ENCODE measurements around the gene SLC16A4.
"Not testable (repeated sequence)": the region's sequence is repeated elsewhere in the genome, so short reads cannot be mapped to it uniquely, and the experiment has no call there.

Gene SLC16A4

DNA sequence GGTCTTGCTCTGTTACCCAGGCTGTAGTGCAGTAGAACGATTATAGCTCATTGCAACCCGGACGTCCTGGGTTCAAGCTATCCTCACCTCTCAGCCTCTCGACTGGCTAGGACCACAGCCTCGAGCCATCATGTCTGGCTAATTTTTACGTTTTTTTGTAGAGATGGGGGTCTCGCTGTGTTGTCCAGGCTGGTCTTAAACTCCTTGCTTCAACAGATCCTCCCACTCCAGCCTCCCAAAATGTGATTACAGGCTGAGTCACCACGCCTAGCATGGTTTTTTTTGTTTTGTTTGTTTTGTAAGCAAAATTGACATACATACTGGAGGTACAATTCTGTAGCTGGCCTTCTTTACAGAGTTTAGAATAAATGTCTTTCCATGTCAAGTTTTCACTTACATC is 17.7 kb upstream of the SLC16A4 start:
- peak overlapping the region; percentile 71; the same call in 1 of the 2 replicates for H3K4me3 ChIP-seq (ENCODE audit: low read depth, low read length)
- TF ChIP-seq, protein P1, sequence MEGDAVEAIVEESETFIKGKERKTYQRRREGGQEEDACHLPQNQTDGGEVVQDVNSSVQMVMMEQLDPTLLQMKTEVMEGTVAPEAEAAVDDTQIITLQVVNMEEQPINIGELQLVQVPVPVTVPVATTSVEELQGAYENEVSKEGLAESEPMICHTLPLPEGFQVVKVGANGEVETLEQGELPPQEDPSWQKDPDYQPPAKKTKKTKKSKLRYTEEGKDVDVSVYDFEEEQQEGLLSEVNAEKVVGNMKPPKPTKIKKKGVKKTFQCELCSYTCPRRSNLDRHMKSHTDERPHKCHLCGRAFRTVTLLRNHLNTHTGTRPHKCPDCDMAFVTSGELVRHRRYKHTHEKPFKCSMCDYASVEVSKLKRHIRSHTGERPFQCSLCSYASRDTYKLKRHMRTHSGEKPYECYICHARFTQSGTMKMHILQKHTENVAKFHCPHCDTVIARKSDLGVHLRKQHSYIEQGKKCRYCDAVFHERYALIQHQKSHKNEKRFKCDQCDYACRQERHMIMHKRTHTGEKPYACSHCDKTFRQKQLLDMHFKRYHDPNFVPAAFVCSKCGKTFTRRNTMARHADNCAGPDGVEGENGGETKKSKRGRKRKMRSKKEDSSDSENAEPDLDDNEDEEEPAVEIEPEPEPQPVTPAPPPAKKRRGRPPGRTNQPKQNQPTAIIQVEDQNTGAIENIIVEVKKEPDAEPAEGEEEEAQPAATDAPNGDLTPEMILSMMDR (IDR thresholded peaks at IDR 0.05; ENCODE audit: low read depth, low read length, missing control alignments) = no peak
- no peak for DNase-seq (ENCODE audit: low read depth)

DNA sequence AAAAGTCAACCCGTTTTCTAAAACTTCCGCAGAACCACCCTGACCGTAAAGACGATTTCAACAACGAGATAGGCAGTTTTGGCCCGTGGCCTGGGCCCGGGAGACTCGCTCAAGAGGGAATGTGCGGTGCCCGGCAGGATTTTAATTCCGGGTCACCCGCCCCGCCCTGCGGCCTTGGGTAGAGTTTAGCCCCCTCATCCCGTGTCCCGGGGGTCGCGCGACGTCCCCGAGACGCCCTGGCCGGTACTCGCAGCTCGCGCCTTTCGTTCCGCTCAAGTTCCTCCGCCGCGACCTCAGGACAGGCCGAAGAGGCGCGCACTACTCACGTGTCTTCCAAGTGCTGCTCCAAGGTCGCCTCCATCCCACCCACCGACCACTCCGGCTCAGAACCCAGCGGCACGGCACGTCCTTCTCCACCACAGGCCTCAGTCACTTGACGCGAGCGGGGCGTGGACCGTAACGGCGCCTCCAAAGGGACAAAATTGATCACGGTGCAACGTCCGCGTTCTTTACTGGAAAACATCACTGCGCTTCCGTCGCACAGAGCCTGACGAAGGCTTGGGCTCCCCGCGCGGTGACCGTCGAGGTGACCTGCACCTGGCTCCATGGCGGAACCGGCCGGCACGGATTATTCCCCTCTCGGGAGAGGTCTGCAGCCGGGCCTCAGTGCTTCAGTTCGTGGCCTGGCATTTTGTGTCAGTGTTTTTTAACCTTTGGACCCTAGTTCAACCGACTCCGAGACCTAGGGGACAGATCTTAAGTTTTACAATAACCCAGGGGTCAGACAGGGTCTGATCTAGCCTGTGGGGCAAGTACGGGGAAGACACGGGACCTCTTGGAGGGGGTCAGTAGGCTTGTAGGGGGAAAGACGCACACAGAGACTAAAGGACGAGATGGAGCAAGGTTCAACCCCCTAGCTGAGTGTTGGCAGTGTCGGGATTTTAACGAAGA is 16.7 kb upstream of the SLC16A4 start, which contains the start of gene LAMTOR5:
TSS of gene LAMTOR5 (minus strand) at position 435 of the 951 bp plus-strand sequence. CDS start at position 361, 74 bp downstream.
- DNase-seq (ENCODE audit: low read depth) = peak; percentile 87
- TF ChIP-seq, protein P1 (IDR thresholded peaks at IDR 0.05; ENCODE audit: low read depth, low read length, missing control alignments) = no peak
- H3K4me3 ChIP-seq (ENCODE audit: low read depth, low read length) = peak within 1 kb of the TSS; percentile 71

DNA sequence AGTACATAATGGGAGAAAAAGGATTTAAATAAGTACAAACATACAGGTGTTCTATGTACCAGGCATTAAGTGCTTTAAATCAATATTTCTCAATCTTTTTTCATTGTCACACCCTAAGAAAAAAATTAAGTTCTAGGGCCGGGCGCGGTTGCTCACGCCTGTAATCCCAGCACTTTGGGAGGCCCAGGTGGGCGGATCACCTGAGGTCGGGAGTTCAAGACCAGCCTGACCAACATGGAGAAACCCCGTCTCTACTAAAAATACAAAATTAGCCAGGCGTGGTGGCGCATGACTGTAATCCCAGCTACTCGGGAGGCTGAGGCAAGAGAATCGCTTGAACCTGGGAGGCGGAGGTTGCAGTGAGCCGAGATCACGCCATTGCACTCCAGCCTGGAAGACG is 15.6 kb upstream of the SLC16A4 start:
- not testable (repeated sequence) for DNase-seq (ENCODE audit: low read depth)
- H3K4me3 ChIP-seq (ENCODE audit: low read depth, low read length) = peak overlapping the region; percentile 71

GRCh38 chr1:110404401-110404800 is 13.6 kb upstream of the SLC16A4 start:
- TF ChIP-seq, protein P1 (IDR thresholded peaks at IDR 0.05; ENCODE audit: low read depth, low read length, missing control alignments) = no peak
- H3K4me3 ChIP-seq (ENCODE audit: low read depth, low read length) = no peak overlapping the region

GRCh38 chr1:110403805-110404204 is 13.0 kb upstream of the SLC16A4 start:
- H3K4me3 ChIP-seq (ENCODE audit: low read depth, low read length) = no peak overlapping the region
- no peak for DNase-seq (ENCODE audit: low read depth)
- TF ChIP-seq, protein P1 (IDR thresholded peaks at IDR 0.05; ENCODE audit: low read depth, low read length, missing control alignments) = no peak

More at GRCh38 chr1:110404401-110404800, 13.6 kb upstream of the SLC16A4 start:
- no peak for DNase-seq (ENCODE audit: low read depth)

GRCh38 chr1:110396259-110396958 is 5.6 kb upstream of the SLC16A4 start:
- DNase-seq (ENCODE audit: low read depth) = not testable (repeated sequence)

DNA sequence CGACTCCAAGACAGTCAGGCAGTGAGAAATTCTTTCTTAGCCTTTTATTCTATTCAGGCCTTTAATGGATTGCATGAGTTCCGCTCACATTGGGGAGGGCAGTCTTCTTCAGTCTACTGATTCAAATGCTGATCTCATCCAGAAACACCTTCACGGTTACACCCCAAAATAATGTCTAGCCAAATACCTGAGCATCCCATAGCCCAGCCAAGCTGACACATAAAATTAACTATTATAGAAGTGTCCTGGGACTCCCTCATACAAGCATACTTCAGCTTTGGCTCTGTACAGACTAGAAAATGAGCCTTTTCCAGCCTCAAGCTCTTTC is 3.6 kb upstream of the SLC16A4 start:
- DNase-seq (ENCODE audit: low read depth) = no peak
- TF ChIP-seq, protein P1 (IDR thresholded peaks at IDR 0.05; ENCODE audit: low read depth, low read length, missing control alignments) = no peak
- H3K4me3 ChIP-seq (ENCODE audit: low read depth, low read length) = no peak overlapping the region

More at GRCh38 chr1:110396259-110396958, 5.6 kb upstream of the SLC16A4 start:
- not testable (repeated sequence) for H3K4me3 ChIP-seq (ENCODE audit: low read depth, low read length)
